ENCODE data around the gene RING1.
A peak's percentile ranks its signal among the peaks of the same experiment; 100 is the strongest.

The RING1 gene

GRCh38 chr6:33211136-33211535, 2.8 kb downstream of the RING1 start:
- no peak overlapping the region for H2AK5ac ChIP-seq (ENCODE audit: low read length, severe bottlenecking)
- no peak overlapping the region for H3K14ac ChIP-seq (ENCODE audit: low read length in 2 of 2)
- H4K8ac ChIP-seq (ENCODE audit: low read length): no peak overlapping the region
- no peak overlapping the region for H4K91ac ChIP-seq (ENCODE audit: low read length)
- H3K4me1 ChIP-seq (ENCODE audit: control insufficient read depth, insufficient read depth, low read depth, low read length): peaks cover 26% of the 10 kb centered on the region
- 87% methylated on average over 11 of the region's 17 CpGs for WGBS
- no peak overlapping the region for H2BK120ac ChIP-seq (ENCODE audit: low read depth, low read length)
- H3K9ac ChIP-seq (ENCODE audit: low read length): no peak overlapping the region
- no peaks in the 10 kb centered on the region for H3K9me3 ChIP-seq (ENCODE audit: control insufficient read depth, low read length)
- H2BK12ac ChIP-seq (ENCODE audit: low read length in 2 of 2): no peak overlapping the region
- peaks cover 7% of the 10 kb centered on the region for H3K79me1 ChIP-seq (replicated peaks; ENCODE audit: low read length, poor library complexity, severe bottlenecking)
- no peak for DNase-seq
- no peak overlapping the region for H3K27ac ChIP-seq (ENCODE audit: low read length, poor library complexity, severe bottlenecking)
- no peak overlapping the region for H3K4ac ChIP-seq (ENCODE audit: low read depth in 1 of 2, low read length in 2 of 2)
- H3K27me3 ChIP-seq (ENCODE audit: control insufficient read depth in 1 of 2, insufficient read depth in 1 of 2, low read length in 2 of 2): peaks cover 0 to 14% of the 10 kb centered on the region in 2 experiments
- no peak overlapping the region for H3K18ac ChIP-seq (ENCODE audit: low read depth in 1 of 2, low read length in 2 of 2)
- H3K4me2 ChIP-seq (ENCODE audit: low read length, poor library complexity, severe bottlenecking): no peak overlapping the region
- peaks cover 27 to 29% of the 10 kb centered on the region in 2 experiments for H3K36me3 ChIP-seq (ENCODE audit: control insufficient read depth in 1 of 2, insufficient read depth in 2 of 2, low read depth in 1 of 2, low read length in 2 of 2)
- H2AFZ ChIP-seq (ENCODE audit: low read depth, low read length): no peak overlapping the region
- no peak overlapping the region for H3K4me3 ChIP-seq (ENCODE audit: insufficient read depth in 1 of 2, low read depth in 1 of 2, low read length in 2 of 2)
- H3K23ac ChIP-seq (ENCODE audit: low read length in 2 of 2): no peak overlapping the region
- H2BK5ac ChIP-seq (ENCODE audit: low read depth, low read length, poor library complexity, severe bottlenecking): no peak overlapping the region
- H2BK15ac ChIP-seq (ENCODE audit: low read depth, poor library complexity, severe bottlenecking): peak overlapping the region; percentile 20

- Histone ChIP-seq H3K23ac (ENCODE audit: low read length in 2 of 2) (no peak overlapping the region), H2BK5ac (ENCODE audit: low read depth, low read length, poor library complexity, severe bottlenecking) (no peak overlapping the region), H3K27me3 (ENCODE audit: control insufficient read depth in 1 of 2, insufficient read depth in 1 of 2, low read length in 2 of 2) (peaks cover 3 to 14% of the 10 kb centered on the region in 2 experiments), H3K9ac (ENCODE audit: low read length) (no peak overlapping the region), H3K9me3 (ENCODE audit: control insufficient read depth, low read length) (no peaks in the 10 kb centered on the region), H3K36me3 (ENCODE audit: control insufficient read depth in 1 of 2, insufficient read depth in 2 of 2, low read depth in 1 of 2, low read length in 2 of 2) (peaks cover 27 to 29% of the 10 kb centered on the region in 2 experiments), H3K4me1 (ENCODE audit: control insufficient read depth, insufficient read depth, low read depth, low read length) (peaks cover 19% of the 10 kb centered on the region), H2BK12ac (ENCODE audit: low read length in 2 of 2) (no peak overlapping the region), H2BK15ac (ENCODE audit: low read depth, poor library complexity, severe bottlenecking) (no peak overlapping the region), H2AFZ (ENCODE audit: low read depth, low read length) (no peak overlapping the region), H3K4me3 (ENCODE audit: insufficient read depth in 1 of 2, low read depth in 1 of 2, low read length in 2 of 2) (no peak overlapping the region), H3K18ac (ENCODE audit: low read depth in 1 of 2, low read length in 2 of 2) (no peak overlapping the region), H3K27ac (ENCODE audit: low read length, poor library complexity, severe bottlenecking) (no peak overlapping the region), H4K91ac (ENCODE audit: low read length) (no peak overlapping the region), H2BK120ac (ENCODE audit: low read depth, low read length) (no peak overlapping the region), H3K4ac (ENCODE audit: low read depth in 1 of 2, low read length in 2 of 2) (no peak overlapping the region), H2AK5ac (ENCODE audit: low read length, severe bottlenecking) (no peak overlapping the region), H3K4me2 (ENCODE audit: low read length, poor library complexity, severe bottlenecking) (no peak overlapping the region), H3K79me1 (replicated peaks; ENCODE audit: low read length, poor library complexity, severe bottlenecking) (peaks cover 7% of the 10 kb centered on the region), H4K8ac (ENCODE audit: low read length) (no peak overlapping the region), H3K14ac (ENCODE audit: low read length in 2 of 2) (no peak overlapping the region)
- WGBS: 86% methylated on average over 11 of the region's 18 CpGs
- no peak for DNase-seq
Observed at GRCh38 chr6:33211666-33212422, 3.5 kb downstream of the RING1 start.

DNA sequence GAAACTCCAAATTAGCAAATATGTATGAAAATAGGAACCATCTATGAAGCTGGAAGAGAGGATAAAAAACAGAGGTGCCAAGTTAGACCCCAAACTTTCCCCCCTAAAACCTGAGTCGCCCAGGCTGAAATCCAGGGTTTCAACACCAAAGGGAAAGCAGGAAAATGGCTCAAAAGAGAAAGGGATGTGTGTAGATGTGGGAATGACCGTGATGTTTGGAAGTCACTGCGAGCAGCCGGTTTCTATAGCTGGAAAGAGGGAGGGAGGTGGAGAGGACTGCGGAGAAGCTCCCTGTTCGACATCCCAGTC, 4.5 kb downstream of the RING1 start:
- H2AFZ ChIP-seq (ENCODE audit: low read depth, low read length): no peak overlapping the region
- peak overlapping the region; percentile 64 to 94 for H3K4ac ChIP-seq (ENCODE audit: low read depth in 1 of 2, low read length in 2 of 2)
- whole genome bisulfite sequencing: 2% methylated on average over 4 of the region's 6 CpGs
- peak overlapping the region; percentile 79 to 80 for H3K18ac ChIP-seq (ENCODE audit: low read depth in 1 of 2, low read length in 2 of 2)
- H3K4me3 ChIP-seq (ENCODE audit: insufficient read depth in 1 of 2, low read depth in 1 of 2, low read length in 2 of 2): peak overlapping the region; percentile 53 to 95
- peaks cover 3 to 20% of the 10 kb centered on the region in 2 experiments for H3K27me3 ChIP-seq (ENCODE audit: control insufficient read depth in 1 of 2, insufficient read depth in 1 of 2, low read length in 2 of 2)
- H3K79me1 ChIP-seq (replicated peaks; ENCODE audit: low read length, poor library complexity, severe bottlenecking): peaks cover 7% of the 10 kb centered on the region
- no peak overlapping the region for H3K23ac ChIP-seq (ENCODE audit: low read length in 2 of 2)
- H4K91ac ChIP-seq (ENCODE audit: low read length): peak overlapping the region; percentile 88
- no peak overlapping the region for H2BK5ac ChIP-seq (ENCODE audit: low read depth, low read length, poor library complexity, severe bottlenecking)
- H3K9ac ChIP-seq (ENCODE audit: low read length): peak overlapping the region; percentile 89
- no peaks in the 10 kb centered on the region for H3K9me3 ChIP-seq (ENCODE audit: control insufficient read depth, low read length)
- peak overlapping the region; percentile 92 for H4K8ac ChIP-seq (ENCODE audit: low read length)
- H2BK120ac ChIP-seq (ENCODE audit: low read depth, low read length): no peak overlapping the region
- H2BK12ac ChIP-seq (ENCODE audit: low read length in 2 of 2): no peak overlapping the region
- no peak for DNase-seq
- no peak overlapping the region for H2AK5ac ChIP-seq (ENCODE audit: low read length, severe bottlenecking)
- peak overlapping the region in 1 of 2 experiments; percentile 53 for H3K14ac ChIP-seq (ENCODE audit: low read length in 2 of 2)
- no peak overlapping the region for H3K27ac ChIP-seq (ENCODE audit: low read length, poor library complexity, severe bottlenecking)
- peaks cover 27 to 29% of the 10 kb centered on the region in 2 experiments for H3K36me3 ChIP-seq (ENCODE audit: control insufficient read depth in 1 of 2, insufficient read depth in 2 of 2, low read depth in 1 of 2, low read length in 2 of 2)
- H3K4me2 ChIP-seq (ENCODE audit: low read length, poor library complexity, severe bottlenecking): peak overlapping the region; percentile 85
- no peak overlapping the region for H2BK15ac ChIP-seq (ENCODE audit: low read depth, poor library complexity, severe bottlenecking)
- peaks cover 11% of the 10 kb centered on the region for H3K4me1 ChIP-seq (ENCODE audit: control insufficient read depth, insufficient read depth, low read depth, low read length)

DNA sequence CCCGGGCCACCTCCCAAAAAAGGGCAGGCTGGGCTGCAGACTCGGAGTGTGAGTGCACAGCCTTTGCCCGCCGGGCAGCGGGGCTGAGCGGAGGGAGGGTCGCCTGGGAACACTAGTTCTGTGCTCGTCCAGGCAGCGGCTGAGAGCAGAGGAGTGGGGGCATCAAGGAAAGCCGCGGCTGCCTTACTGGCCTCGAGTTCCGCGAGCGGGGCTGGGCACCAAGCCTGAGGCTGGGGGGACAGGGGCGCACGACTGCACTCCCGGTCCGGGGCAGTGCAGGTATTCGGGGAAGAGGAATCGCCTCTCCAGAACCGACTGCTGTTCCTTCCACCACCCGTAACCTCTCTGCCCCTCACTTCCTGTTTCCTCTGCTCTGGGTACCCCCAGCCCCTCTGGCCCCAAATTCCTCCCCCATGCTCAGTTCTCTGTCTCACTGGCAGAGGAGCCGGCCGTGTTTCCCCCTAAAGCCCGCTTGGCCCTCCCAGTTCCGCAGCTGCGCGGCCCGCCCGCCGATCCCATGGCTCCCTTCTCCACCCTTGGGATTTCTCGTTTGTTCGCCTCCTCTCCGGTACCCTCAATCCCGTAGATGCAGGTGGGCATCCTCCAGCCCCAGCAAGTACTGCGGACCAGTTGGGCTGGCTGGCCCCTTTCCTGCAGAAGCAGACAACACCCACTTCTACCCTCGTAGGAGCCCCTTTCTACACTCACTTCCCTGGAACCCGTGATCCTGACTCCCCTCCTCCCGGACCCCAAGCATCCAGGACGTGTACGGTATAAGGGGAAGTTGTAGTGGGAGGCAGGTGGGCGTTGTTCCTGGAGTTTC, 5.1 kb downstream of the RING1 start:
- 1% methylated on average over 40 of the region's 43 CpGs for WGBS
- H3K27me3 ChIP-seq (ENCODE audit: control insufficient read depth in 1 of 2, insufficient read depth in 1 of 2, low read length in 2 of 2): peaks cover 7 to 25% of the 10 kb centered on the region in 2 experiments
- peak overlapping the region in 1 of 2 experiments; percentile 53 for H3K14ac ChIP-seq (ENCODE audit: low read length in 2 of 2)
- peaks cover 27 to 29% of the 10 kb centered on the region in 2 experiments for H3K36me3 ChIP-seq (ENCODE audit: control insufficient read depth in 1 of 2, insufficient read depth in 2 of 2, low read depth in 1 of 2, low read length in 2 of 2)
- no peaks in the 10 kb centered on the region for H3K9me3 ChIP-seq (ENCODE audit: control insufficient read depth, low read length)
- H4K91ac ChIP-seq (ENCODE audit: low read length): peak overlapping the region; percentile 88
- H4K8ac ChIP-seq (ENCODE audit: low read length): peak overlapping the region; percentile 92
- H3K23ac ChIP-seq (ENCODE audit: low read length in 2 of 2): peak overlapping the region in 1 of 2 experiments; percentile 15
- H2BK12ac ChIP-seq (ENCODE audit: low read length in 2 of 2): peak overlapping the region in 1 of 2 experiments; percentile 33
- H3K4me1 ChIP-seq (ENCODE audit: control insufficient read depth, insufficient read depth, low read depth, low read length): peaks cover 11% of the 10 kb centered on the region
- H2AK5ac ChIP-seq (ENCODE audit: low read length, severe bottlenecking): no peak overlapping the region
- peaks cover 5% of the 10 kb centered on the region for H3K79me1 ChIP-seq (replicated peaks; ENCODE audit: low read length, poor library complexity, severe bottlenecking)
- no peak overlapping the region for H2BK5ac ChIP-seq (ENCODE audit: low read depth, low read length, poor library complexity, severe bottlenecking)
- no peak overlapping the region for H3K27ac ChIP-seq (ENCODE audit: low read length, poor library complexity, severe bottlenecking)
- peak overlapping the region; percentile 64 to 94 for H3K4ac ChIP-seq (ENCODE audit: low read depth in 1 of 2, low read length in 2 of 2)
- H3K9ac ChIP-seq (ENCODE audit: low read length): peak overlapping the region; percentile 89
- peak; percentile 34 for DNase-seq
- H2BK120ac ChIP-seq (ENCODE audit: low read depth, low read length): no peak overlapping the region
- H2BK15ac ChIP-seq (ENCODE audit: low read depth, poor library complexity, severe bottlenecking): no peak overlapping the region
- peak overlapping the region; percentile 53 to 95 for H3K4me3 ChIP-seq (ENCODE audit: insufficient read depth in 1 of 2, low read depth in 1 of 2, low read length in 2 of 2)
- H3K4me2 ChIP-seq (ENCODE audit: low read length, poor library complexity, severe bottlenecking): peak overlapping the region; percentile 85
- peak overlapping the region; percentile 79 to 80 for H3K18ac ChIP-seq (ENCODE audit: low read depth in 1 of 2, low read length in 2 of 2)
- H2AFZ ChIP-seq (ENCODE audit: low read depth, low read length): no peak overlapping the region

Data from mesenchymal stem cell (in vitro differentiated cells and primary cell).